ENCODE results near the gene TRAPPC10.

DNA sequence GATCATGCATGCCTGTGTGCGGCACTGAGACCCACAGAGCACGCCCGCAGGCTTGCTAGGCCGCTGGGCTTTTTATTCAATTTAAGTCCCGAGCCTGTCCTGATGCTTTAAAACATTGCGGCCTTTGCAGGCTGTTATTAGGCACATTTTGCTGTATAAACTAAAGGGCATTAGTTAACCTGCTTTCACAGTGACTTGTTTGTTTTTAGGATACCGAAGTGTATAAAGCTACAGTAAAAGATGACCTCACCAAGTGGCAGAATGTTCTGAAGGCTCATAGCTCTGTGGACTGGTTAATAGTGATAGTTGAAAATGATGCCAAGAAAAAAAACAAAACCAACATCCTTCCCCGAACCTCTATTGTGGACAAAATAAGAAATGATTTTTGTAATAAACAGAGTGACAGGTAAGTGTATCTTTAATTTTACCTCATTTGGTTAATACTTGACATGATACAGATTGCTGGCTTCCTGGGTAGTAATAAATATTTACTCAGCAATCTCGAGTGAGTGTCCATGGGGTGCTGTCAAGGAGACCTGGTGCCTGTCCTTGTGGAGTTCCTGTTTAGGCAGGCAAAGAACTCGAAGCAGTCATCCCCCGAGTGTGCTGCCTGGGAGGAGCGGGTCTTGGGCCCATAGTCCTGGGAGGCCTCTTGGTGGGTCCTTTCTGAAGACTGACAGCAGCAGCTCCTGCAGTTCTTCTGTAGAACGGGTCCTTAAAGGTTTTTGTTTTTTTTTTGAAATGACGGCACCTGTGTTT is 40.1 kb downstream of the TRAPPC10 start:
- TF ChIP-seq, protein P1, sequence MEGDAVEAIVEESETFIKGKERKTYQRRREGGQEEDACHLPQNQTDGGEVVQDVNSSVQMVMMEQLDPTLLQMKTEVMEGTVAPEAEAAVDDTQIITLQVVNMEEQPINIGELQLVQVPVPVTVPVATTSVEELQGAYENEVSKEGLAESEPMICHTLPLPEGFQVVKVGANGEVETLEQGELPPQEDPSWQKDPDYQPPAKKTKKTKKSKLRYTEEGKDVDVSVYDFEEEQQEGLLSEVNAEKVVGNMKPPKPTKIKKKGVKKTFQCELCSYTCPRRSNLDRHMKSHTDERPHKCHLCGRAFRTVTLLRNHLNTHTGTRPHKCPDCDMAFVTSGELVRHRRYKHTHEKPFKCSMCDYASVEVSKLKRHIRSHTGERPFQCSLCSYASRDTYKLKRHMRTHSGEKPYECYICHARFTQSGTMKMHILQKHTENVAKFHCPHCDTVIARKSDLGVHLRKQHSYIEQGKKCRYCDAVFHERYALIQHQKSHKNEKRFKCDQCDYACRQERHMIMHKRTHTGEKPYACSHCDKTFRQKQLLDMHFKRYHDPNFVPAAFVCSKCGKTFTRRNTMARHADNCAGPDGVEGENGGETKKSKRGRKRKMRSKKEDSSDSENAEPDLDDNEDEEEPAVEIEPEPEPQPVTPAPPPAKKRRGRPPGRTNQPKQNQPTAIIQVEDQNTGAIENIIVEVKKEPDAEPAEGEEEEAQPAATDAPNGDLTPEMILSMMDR (IDR thresholded peaks at IDR 0.05): no peak
- TF ChIP-seq POLR2A (IDR thresholded peaks at IDR 0.05): no peak
